Measurements from ENCODE around the gene C1orf198. TPM values are rescaled to one million over a fixed set of nuclear protein-coding genes. Genes with fewer than 3 reads are reported as not detected.

The C1orf198 gene
- total and polyA plus RNA-seq, 2 experiments from 2014 or later = 54.7 to 67.6 TPM

DNA sequence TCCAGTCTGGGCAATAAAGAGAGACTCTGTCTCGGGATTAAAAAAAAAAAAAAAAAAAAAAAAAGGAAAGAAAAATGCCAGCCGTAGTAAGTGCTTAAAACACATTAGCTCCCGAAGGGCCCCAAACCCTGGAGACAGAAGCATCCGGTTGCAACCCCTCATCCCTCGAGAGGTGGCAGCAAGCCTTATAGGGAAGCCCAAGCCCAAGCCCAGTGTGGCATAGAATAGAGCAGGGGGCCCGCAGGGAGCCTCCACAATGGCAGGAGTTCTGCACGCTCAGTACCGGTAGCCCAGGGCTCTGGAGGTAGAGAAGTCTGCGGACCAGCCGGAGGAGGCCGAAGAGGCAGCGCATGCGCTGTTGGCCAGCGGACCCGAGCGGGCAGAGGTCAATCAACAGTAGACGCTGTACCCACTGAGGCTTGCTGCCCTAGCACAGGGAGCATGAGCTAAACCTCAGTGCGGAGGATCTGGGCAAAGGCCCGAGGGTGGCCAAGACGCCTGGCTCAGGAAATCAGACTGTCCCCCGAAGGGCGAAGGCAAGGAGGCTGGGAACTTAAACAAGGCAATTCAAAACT, 34.1 kb upstream of the C1orf198 start:
- Histone ChIP-seq H3K27ac (no peak overlapping the region), H3K36me3 (no peaks in the 10 kb centered on the region), H3K9me3 (ENCODE audit: low read depth) (no peaks in the 10 kb centered on the region), H3K4me3 (no peak overlapping the region), H3K27me3 (no peaks in the 10 kb centered on the region), H3K4me1 (ENCODE audit: low read depth) (no peaks in the 10 kb centered on the region)
- TF ChIP-seq, protein P1, sequence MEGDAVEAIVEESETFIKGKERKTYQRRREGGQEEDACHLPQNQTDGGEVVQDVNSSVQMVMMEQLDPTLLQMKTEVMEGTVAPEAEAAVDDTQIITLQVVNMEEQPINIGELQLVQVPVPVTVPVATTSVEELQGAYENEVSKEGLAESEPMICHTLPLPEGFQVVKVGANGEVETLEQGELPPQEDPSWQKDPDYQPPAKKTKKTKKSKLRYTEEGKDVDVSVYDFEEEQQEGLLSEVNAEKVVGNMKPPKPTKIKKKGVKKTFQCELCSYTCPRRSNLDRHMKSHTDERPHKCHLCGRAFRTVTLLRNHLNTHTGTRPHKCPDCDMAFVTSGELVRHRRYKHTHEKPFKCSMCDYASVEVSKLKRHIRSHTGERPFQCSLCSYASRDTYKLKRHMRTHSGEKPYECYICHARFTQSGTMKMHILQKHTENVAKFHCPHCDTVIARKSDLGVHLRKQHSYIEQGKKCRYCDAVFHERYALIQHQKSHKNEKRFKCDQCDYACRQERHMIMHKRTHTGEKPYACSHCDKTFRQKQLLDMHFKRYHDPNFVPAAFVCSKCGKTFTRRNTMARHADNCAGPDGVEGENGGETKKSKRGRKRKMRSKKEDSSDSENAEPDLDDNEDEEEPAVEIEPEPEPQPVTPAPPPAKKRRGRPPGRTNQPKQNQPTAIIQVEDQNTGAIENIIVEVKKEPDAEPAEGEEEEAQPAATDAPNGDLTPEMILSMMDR (IDR thresholded peaks at IDR 0.05; ENCODE audit: low read depth, low read length) = no peak
- no peak for DNase-seq (ENCODE audit: low read depth in 1 of 2, low spot score in 1 of 2)

DNA sequence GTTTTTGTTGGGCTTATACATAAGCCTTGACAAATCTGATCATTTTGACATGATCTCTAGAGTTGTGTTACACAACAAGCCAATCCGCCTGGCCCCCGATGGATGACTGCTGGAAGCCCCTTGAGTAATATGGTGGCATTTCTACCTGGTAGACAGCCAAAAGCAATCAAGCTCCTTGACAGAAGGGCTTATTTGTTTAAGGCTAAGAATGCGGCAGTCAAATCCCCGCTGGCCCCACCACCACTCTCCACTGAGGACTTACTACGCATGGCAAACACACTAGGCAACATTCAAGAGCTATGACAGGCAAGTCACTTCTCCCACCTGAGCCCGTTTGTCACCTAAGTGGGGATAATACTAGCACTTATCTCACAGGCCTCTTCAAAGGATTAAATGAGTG, 33.4 kb upstream of the C1orf198 start:
- Histone ChIP-seq H3K27me3 (no peaks in the 10 kb centered on the region), H3K27ac (no peak overlapping the region), H3K36me3 (no peaks in the 10 kb centered on the region), H3K4me3 (no peak overlapping the region), H3K9me3 (ENCODE audit: low read depth) (no peaks in the 10 kb centered on the region), H3K4me1 (ENCODE audit: low read depth) (no peaks in the 10 kb centered on the region)
- DNase-seq (ENCODE audit: low read depth in 1 of 2, low spot score in 1 of 2) = no peak
- TF ChIP-seq, protein P1 (IDR thresholded peaks at IDR 0.05; ENCODE audit: low read depth, low read length) = no peak

DNA sequence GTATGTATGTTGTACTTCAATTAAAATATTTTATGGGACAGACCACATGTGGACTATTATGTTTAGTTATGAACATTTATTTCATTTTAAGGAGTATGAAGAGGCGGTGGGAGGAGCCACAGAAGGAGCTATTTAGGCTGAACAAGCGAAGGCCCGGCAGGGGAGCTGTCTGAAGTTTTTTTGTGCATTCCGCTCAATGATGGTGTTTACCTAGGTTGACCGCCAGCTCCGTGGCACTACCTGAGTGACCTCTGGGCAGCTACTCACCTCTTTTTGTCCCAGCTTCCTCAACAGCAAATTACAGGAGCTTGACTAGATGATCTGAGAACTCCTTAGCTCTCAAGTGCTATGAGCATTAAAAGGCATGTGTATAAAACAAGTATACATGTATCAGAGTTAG, 32.7 kb upstream of the C1orf198 start:
- no peak for DNase-seq (ENCODE audit: low read depth in 1 of 2, low spot score in 1 of 2)
- H3K36me3 ChIP-seq = no peaks in the 10 kb centered on the region
- H3K4me3 ChIP-seq = no peak overlapping the region
- no peak overlapping the region for H3K27ac ChIP-seq
- H3K4me1 ChIP-seq (ENCODE audit: low read depth) = no peaks in the 10 kb centered on the region
- TF ChIP-seq, protein P1 (IDR thresholded peaks at IDR 0.05; ENCODE audit: low read depth, low read length) = no peak
- H3K9me3 ChIP-seq (ENCODE audit: low read depth) = no peaks in the 10 kb centered on the region
- no peaks in the 10 kb centered on the region for H3K27me3 ChIP-seq

DNA sequence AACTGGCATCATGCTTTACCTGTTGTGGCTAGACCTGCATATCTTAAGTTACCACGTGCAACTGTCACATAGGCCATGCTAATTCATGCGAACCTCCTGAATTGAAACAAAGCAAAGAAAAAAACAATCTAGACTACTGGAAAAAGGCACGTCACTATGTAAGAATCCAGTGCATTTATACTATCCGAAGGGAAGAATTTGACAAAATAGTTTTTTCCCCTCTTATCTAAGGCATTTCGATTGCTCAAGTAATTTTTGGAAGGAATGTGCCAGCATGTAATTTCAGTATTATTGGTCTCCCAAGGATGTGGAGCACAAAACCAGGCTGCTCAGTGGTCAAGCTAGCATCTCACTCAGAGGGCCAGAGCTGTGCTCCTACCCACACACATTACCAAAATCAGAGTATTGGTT, 31.5 kb upstream of the C1orf198 start:
- no peaks in the 10 kb centered on the region for H3K27me3 ChIP-seq
- no peak overlapping the region for H3K27ac ChIP-seq
- H3K4me3 ChIP-seq = no peak overlapping the region
- DNase-seq (ENCODE audit: low read depth in 1 of 2, low spot score in 1 of 2) = peak in 1 of 2 donors; percentile 97
- TF ChIP-seq, protein P1 (IDR thresholded peaks at IDR 0.05; ENCODE audit: low read depth, low read length) = no peak
- no peaks in the 10 kb centered on the region for H3K4me1 ChIP-seq (ENCODE audit: low read depth)
- H3K9me3 ChIP-seq (ENCODE audit: low read depth) = no peaks in the 10 kb centered on the region
- H3K36me3 ChIP-seq = no peaks in the 10 kb centered on the region

DNA sequence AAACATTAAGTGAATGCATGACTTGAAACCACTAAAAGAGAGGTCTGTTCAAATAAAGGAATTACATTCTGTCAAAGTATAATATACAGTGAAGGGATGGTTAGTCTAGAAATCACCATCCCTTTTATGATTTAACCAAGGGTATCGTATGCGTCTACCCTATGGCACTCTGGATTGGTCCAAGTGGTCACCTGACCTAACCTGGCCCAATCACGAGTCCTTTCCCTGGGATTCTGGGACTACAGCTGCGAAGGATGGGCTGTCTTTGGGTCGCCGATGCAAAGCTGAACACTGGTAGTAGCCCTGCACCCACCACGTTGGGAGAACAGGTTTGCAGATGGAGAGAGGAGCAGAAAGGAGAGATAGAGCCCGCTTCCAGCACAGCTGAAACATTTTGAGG, 30.4 kb upstream of the C1orf198 start:
- no peaks in the 10 kb centered on the region for H3K9me3 ChIP-seq (ENCODE audit: low read depth)
- H3K4me3 ChIP-seq = no peak overlapping the region
- TF ChIP-seq, protein P1 (IDR thresholded peaks at IDR 0.05; ENCODE audit: low read depth, low read length) = no peak
- H3K4me1 ChIP-seq (ENCODE audit: low read depth) = no peaks in the 10 kb centered on the region
- H3K27me3 ChIP-seq = no peaks in the 10 kb centered on the region
- no peak for DNase-seq (ENCODE audit: low read depth in 1 of 2, low spot score in 1 of 2)
- H3K27ac ChIP-seq = no peak overlapping the region
- H3K36me3 ChIP-seq = no peaks in the 10 kb centered on the region
